Medulla oblongata (tissue), 1 donor: ENCODE measurements around the gene TSPO.

ENCODE experiments used
- DNase-seq: peaks from one replicate; pipeline ENCODE4 v3.0.0-alpha.2; 2015; ENCODE audit errors: extremely low spot score

The TSPO gene

DNA sequence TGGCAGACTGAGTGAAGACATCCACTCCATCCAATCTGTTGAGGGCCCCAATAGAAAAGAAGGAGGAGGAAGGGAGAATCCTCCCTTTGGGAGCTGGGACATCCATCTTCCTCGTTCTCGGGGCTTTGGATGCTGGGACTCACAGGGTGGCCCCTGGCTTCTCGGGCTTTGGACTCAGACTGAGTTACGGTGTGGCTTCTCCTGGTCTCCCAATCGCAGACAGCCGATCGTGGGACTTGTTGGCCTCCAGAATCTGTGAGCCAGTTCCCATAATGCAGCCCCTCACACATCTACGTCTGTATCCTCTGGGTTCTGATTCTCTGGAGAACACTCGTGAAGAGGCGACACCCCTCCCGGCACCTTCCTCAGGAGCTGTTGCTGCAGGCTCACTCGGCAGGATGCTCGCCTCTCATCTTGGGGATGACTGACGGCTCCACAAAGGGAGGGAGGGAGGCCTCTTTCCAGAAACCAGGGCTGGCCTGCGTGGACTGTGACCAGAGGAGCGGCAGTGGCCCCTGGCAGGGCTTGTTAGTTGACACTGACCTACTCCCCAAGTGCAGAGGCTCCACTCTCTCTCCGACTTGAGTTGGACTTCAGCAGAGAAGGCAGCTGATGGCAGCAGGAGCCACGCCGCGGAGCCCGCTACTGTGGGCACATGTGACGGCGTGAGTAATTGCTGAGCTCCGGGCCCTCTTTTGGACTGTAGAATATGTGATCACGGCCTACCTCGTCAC is 50.3 kb downstream of the TSPO start:
- DNase-seq: no peak

DNA sequence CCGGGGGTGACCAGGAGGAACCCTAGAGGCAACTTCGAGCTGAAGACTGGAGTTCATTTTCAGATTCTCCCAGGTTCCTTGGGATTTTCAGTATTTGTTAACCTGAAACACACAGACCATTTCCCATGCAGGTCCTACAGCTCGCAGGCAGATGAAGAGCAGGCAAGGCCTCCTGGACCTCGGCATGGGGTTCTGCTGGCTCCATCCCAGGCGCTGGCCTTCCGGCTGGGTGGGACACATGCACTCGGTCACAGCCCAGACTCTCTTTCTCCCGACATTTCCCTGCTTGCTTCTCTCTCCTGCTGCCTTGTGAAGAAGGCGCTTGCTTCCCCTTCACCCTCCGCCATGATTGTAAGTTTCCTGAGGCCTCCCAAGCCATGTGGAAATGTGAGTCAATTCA is 51.0 kb downstream of the TSPO start:
- no peak for DNase-seq

DNA sequence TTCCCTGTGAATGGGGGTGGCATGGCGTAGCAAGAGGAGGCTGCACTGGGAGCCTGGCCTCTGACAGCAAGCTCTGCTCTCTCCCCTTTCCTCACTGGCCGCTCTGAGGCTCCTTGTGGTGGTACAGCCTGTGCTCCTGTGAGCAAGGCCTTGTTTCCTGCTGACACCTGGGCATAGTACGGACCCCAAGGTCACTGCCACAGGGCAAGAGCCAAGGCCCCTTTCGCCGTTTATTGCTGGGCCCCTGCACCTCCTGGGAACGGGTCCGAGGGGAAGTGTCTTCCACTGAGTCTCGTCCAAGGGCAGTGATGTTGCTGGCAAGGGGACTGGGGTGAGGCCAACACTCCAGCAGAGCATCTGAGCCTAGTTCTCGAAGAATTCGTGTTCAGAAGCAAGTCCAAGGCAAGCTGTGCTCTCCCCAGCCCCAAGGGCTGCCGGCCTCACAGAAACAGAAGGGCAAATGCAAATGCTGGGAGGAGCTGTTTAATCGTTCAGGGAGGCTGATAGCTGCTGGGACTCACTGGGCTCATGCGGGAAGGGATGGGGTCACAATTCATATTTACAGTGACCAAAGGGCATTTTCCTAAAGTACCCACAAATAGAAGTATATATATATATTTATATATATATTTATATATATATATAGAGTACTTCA is 51.5 kb downstream of the TSPO start:
- DNase-seq: no peak

DNA sequence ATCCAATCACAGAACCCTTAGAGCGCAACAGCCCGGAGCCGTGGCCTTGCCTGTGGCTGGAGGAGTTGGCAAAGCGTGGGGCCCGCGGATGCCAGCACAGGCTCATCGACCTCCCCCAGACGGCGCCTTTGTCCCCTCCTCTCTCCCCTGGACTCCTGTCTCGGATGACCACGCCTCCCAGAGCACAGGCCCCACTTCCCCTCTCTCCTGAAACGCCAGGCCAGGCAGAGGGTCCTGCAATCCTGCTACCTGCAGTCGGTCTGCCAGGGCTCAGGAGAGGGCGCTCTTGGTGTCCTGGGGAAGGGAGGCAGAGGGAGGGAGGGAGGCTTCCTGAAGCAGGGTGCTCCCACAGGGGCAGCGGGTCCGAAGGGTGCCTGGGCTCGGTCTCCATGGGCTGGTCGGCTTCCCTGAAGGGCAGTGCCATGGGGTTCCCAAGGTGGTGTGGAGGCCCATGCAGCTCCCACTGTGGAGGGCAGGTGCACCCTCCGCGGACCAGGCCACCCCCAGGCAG is 52.2 kb downstream of the TSPO start:
- no peak for DNase-seq

DNA sequence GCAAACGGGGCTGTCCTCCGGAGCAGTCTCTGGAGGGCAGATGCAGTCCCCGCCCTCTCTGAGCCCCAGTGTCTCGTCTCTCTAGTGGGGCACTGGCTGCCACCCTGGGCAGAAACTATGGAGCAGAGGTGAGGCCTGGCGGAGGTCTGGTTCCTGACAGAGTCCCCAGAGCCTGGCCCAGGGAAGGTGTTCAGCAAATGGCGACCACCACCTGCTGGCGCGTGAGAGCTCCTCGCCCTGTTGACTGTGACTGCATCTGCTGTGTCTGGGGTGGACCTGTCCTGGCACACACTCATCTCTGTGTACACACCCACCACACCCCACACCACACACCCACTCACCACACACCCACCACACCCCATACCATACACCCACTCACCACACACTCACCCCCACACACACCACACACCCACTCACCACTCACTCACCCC is 53.9 kb downstream of the TSPO start:
- DNase-seq: no peak

DNA sequence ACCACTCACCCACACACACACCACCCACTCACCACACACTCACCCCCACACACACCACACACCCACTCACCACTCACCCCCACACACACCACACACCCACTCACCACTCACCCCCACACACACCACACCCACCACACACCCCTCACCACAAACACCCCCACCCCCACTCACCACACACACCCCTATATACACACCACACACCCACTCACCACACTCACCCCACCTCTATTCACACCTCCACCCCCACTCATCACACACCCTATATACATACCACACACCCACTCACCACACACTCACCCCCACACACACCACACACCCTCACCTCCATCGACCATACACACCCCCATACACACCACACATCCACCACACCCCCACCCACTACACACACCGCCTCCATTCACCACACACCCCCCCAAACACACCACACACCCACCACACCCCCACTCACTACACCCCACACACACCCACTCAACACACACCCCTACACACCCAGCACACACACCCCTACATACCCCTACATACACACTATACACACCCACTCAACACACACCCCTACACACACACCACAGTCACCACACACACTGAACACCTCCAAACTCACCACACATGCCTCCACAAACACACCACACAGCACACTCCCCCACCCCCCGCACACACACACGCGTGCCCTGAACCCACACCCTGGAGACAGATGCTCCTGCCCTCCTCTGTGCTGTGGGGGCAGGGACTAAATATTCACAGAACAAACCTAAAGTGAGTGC is 54.6 kb downstream of the TSPO start:
- no peak for DNase-seq

DNA sequence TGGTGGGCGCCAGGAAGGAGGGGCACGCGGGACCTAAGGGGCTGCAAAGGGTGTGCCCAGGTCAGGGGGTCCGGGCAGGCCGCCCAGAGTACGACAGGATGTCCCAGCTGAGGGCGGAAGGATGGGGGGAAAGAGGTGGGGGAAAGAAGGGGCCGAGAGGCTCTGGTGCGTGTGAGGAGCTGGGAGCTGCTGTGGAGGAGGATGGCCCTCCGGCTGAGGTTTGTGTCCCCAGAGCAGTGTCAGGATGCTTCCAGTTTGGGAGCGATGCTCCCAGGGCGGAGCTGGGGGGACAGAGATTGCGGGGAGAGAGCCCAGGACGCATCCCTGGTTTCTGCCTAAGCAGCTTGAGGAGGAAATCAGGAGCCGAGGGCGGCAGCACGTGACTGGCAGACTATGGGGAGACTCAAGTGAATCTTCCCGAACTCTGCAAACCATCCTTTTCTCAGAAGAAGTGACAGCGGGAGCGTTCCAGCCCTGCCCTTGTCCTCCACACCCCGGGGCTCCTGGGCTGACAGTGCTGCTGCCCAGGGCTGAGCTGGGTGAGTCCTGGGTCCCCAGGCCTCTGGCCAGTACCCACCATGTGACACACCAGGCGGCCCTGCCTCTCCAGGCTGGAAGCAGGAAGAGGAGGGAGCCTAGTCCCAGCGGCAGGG is 55.3 kb downstream of the TSPO start:
- no peak for DNase-seq

DNA sequence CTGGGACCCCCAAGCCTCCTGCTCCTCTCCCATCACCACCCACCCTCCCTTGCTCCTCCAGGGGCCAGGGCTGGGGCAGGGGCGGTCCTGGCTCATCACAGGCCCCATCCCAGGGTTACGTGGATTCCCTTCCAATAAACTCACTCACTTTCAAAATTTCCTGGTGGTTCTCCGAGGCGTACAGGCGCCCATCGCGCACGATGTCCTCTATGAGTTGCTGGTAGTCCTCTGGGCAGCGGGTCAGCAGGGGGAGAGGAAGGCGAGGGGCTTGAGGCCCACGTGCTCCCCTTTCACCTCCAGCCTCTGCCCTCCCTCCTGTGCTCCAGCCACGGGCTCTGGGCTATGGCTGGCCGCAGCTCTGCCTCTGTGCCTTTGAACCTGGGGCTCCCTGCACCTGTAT is 56.0 kb downstream of the TSPO start:
- no peak for DNase-seq

DNA sequence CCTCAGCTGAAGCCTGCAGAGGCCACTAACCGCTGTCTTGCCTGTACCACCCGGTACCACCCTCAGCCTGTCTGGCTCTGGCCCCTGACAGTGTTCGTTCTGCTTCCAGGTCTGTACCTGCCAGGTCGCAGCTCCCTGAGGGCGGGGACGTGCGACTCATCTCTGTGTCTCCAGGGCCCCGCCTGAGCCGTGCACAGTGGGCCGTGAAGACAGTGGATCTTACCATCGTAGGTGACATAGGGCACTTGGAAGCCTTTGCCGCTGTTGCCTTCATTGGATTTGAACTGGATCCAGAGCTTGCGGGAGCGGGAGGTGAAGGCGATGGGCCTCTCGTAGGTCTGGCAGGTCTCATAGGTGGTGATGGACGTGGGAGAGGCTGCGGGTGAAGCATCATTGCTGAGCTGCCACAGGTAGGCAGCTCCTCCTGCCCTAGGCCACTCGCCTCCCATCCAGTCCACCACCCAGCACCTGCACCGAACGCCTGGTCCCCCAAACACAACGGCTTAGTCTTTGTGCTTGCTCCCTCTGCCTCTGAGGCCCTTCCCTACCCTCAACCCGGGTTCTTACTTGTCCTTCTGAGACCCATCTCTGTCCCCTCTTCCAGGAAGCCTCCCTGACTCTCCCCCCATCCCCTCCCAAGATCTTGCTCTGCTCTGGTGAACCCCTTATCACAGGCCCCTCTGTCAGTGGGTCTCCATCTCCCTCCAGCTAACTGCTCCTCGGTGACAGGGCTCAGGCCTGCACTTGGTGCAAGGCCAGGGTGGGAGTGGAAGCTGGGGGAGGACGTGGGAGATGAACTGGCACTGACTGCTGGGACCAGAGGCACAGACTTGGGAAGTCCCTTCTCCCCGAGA is 56.7 kb downstream of the TSPO start:
- DNase-seq: no peak

DNA sequence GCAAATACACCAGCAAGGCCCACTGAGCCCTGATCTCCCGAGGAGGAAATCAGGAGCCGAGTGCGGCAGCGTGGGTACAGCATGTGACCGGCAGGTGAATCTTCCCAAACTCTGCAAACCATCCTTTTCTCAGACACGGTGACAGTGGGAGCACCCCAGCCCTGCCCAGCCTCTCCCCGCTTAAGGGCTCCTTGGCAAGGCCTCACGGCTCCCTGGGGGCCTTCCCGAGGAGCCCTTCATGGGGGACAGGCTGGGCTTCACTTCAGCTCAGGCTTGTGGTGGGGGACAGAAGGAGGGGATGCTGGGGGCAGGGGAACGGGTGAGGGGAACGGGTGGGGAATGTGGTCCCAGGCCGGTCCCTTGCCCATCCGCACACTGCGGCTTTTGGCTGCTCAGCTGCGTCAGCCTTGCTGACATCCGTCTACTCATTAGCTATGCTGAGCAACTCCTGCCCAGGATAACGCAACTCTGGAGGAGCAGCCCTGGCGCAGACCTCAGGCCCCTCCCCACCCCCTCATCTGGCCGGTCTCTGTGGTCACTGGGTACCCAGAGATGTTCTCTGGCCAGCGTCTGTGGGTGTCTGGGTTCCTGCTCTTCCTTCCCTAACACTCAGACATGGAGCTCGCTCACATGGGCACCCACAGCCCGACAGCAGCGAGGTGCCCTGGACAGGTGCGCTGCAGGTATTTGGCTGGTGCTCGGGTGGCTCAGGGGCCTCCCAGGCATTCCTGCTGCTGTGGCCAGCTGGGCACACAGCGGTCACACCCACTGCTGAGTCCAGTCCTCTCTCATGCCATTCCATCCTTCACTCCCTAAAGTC is 57.6 kb downstream of the TSPO start:
- no peak for DNase-seq

DNA sequence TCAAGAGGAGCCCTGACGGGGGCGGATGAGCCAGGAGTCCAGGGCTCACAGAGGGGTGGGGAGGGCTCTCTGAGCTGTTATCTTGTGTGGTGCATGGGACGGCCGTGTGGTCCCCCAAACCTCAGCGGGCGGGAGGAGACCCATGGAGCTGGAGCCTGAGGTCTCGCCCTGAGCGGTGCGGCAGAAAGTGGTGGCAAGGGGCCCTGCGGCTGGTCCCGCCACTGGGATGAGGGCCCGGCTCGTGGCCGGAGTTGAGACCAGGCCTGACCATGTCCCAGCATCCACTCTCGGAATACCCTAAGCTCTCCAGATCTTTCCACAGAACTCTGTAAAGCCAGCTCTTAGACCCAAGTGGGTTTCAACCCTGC is 58.1 kb downstream of the TSPO start:
- DNase-seq: no peak

DNA sequence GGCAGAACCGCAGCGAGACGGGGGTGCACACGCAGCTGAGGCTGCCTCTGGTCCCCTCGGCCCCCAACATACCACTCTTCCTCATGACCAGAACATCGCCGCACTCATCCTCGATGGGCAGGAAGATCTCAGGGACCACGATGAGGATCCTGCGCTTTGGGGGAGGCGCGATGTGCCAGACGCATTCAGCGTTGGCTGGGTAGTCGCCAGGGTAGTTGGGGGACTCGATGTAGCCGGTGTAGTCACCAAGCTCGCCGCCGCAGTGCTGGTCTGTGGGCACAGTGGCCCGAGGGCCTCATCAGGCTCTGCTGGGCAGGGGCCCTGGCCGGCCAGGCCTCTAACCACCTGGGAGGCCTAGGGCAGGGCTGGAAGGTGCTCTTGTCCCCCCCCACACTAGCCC is 58.6 kb downstream of the TSPO start:
- DNase-seq: no peak

DNA sequence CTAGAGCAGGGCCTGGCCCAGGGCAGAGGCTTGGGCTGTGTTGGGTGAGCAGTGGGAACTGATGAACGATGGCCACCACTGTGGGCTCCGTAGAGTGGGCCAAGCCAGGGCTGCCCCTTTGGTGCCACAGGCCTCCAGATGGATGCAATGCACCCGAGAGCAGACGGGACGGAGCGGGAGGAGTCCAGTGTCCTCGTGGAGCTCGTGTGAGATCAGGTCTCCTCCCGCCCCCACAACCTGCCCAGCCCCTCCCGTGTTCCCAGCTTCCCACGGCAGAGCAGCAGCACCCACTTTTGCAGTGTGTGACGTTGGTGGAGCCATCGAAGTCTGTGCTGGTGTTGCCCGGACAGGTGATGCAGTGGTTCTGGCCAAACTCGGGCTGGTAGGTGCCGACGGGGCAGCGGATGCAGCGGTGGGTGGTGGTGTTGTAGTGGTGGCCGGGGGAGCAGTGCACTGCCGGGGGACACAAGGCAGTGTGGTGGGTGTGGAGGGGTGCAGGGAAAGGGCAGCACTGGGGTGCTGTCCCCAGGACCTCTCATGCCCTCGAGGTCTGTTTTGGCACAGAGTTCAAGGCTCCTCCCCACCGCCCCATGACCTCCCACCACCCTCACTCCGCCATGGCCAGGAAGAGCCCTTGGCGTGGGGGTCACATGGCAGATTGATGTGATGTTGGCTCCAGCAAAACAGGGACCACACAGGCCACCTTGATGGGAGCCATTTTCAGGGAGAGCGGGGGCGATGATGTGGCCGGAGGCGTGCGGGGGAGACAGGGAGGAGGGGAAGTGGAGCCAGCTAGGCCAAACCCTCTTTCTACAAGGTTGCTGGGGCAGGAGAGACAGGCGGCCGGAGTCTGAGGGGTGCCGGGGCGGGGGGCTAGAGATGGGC is 59.5 kb downstream of the TSPO start:
- DNase-seq: no peak

DNA sequence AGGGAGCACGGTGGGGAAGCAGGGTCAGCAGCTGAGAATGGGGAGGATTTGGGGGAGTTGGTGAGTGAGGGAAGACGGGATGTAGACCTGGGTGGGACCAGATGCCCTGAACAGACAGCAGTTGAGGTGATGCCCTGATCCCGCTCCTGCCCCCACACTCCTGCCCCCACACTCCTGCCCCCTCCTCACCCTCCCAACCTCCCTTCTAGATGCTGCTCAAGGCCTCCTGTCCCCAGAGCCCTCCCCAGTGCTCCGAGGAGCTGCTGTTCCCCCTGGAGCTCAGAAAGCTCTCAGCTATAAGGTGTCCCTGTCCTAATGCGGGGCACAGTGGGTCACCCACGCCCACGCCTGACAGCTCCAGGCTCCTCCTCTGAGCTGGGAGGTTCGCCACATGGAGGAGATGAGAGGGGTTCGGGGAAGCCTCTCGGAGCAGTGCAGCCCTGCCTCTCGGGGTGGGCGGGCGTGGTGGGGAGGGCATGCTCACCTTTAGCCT is 60.6 kb downstream of the TSPO start:
- DNase-seq: no peak

DNA sequence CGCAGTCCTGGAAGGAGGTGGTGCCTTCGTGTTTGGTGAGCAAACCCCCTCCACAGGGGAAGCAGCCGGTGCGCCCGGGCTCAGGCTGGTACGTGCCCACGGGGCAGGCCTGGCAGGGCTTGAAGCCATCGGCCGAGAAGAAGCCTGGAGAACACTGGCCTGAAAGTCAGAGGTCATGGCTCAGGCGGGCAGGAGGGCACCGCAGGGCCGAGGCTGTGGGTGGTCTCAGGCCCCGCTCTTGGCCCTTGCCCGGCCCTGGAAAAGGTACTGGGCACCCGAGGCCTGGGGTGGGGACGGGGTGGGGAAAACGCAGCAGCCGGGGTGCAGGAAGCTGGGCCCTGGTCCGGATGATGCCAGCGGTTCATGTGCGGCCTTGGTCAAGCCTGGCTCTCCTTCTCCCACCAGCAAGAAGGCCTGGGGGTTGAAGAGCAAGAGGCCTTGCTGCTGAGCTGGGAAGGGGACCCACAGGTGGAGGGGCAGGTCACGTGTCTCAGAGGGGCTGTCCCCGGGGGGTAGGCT is 61.1 kb downstream of the TSPO start:
- DNase-seq: no peak
